NCI-H128 (cell line): Measurements from ENCODE around the gene VENTX.

Experiments used
- DNase-seq: peaks from one replicate; lab custom pipeline; 2025; ENCODE audit not compliant: unreplicated experiment; lab: John Stamatoyannopoulos, UW

VENTX gene

GRCh38 chr10:133201948-133202725 is 35.5 kb upstream of the VENTX start:
- DNase-seq: no peak

- DNase-seq: no peak
Measured at GRCh38 chr10:133202778-133203651, 34.6 kb upstream of the VENTX start.

GRCh38 chr10:133203652-133204195 is 33.9 kb upstream of the VENTX start:
- no peak for DNase-seq

- DNase-seq: no peak
Measured at GRCh38 chr10:133204226-133205015, 33.2 kb upstream of the VENTX start.

GRCh38 chr10:133205146-133205545 is 32.5 kb upstream of the VENTX start:
- DNase-seq: no peak

- DNase-seq: no peak
Measured at GRCh38 chr10:133206356-133207040, 31.2 kb upstream of the VENTX start.

GRCh38 chr10:133207041-133207600 is 30.5 kb upstream of the VENTX start:
- no peak for DNase-seq

- no peak for DNase-seq
Measured at GRCh38 chr10:133207627-133208026, 30.0 kb upstream of the VENTX start.

- no peak for DNase-seq
Measured at GRCh38 chr10:133208466-133208865, 29.2 kb upstream of the VENTX start.

- DNase-seq: no peak
Measured at GRCh38 chr10:133209117-133209516, 28.5 kb upstream of the VENTX start.

- DNase-seq: no peak
Measured at GRCh38 chr10:133209641-133210040, 28.0 kb upstream of the VENTX start.

- no peak for DNase-seq
Measured at GRCh38 chr10:133210398-133211140, 27.1 kb upstream of the VENTX start.

- no peak for DNase-seq
Measured at GRCh38 chr10:133211141-133211830, 26.4 kb upstream of the VENTX start.

- DNase-seq: no peak
Measured at GRCh38 chr10:133211959-133212852, 25.4 kb upstream of the VENTX start.

GRCh38 chr10:133212853-133213494 is 24.7 kb upstream of the VENTX start:
- DNase-seq: no peak

- no peak for DNase-seq
Measured at GRCh38 chr10:133213641-133214467, 23.8 kb upstream of the VENTX start.
